G401.6 (cell line): ENCODE data around the gene FCN2.

ENCODE experiments used
- FAIRE-seq: peaks from 2 replicates; lab custom pipeline; 2012; peaks lifted over from hg19 to GRCh38; lab: Jason Lieb, UNC

The FCN2 gene

GRCh38 chr9:134888603-134889190 lies 8.1 kb downstream of the FCN2 start:
- FAIRE-seq = no peak

- no peak for FAIRE-seq
These were observed 9.0 kb downstream of the FCN2 start for GRCh38 chr9:134889386-134890154.

GRCh38 chr9:134890155-134890495 lies 9.5 kb downstream of the FCN2 start:
- no peak for FAIRE-seq

GRCh38 chr9:134891053-134891452 lies 10.4 kb downstream of the FCN2 start:
- no peak for FAIRE-seq

DNA sequence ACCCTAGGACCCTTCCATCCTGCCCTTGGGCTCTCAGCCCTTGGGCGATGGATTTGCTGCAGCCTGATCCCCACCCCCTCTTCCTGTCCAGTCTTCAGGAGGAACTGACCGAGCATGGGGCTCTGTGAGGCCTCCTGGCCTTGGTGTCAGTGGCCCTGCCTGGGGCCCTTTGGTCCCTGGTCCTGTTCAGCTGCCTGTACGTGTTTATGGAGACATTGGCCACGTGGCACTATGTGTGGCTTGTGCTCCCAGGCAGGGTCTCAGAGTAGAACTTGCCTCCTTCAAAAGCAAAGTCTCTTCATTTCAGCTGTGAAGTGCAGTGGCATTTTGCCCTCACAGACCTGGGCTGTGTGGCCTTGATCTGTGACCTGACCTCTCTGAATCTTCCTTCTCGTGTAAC lies 11.1 kb downstream of the FCN2 start:
- FAIRE-seq = no peak

- FAIRE-seq = no peak
These were observed 11.6 kb downstream of the FCN2 start for GRCh38 chr9:134892221-134892620.

DNA sequence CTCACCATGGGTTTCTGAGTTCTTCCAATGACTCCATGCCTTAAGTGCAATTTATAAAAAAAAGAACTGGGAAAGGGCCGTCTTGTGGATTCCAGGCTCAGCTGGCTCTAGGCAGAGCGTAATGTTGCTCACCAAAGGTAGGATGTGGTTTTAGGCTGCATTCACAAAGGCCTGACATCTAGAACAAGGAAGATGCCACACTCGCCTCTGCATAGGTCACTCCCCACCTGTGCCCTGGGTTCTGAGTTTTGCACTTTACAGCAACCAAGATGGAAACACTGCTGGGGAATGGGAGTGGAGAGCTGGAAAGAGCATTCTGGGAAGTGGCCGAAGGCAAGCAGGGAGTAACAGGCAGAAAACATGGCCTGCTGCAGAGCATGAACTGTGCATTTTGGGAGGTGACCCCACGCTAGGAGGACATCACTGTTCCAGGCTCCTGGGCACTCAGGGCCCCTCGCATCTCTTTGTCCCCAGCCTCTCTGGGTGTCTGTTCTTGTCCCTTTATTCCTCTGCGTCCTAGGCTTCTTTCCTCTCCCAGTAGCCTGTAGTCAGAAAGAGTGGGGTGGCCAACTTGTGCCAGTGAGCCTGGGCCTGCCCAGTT lies 12.3 kb downstream of the FCN2 start:
- no peak for FAIRE-seq

DNA sequence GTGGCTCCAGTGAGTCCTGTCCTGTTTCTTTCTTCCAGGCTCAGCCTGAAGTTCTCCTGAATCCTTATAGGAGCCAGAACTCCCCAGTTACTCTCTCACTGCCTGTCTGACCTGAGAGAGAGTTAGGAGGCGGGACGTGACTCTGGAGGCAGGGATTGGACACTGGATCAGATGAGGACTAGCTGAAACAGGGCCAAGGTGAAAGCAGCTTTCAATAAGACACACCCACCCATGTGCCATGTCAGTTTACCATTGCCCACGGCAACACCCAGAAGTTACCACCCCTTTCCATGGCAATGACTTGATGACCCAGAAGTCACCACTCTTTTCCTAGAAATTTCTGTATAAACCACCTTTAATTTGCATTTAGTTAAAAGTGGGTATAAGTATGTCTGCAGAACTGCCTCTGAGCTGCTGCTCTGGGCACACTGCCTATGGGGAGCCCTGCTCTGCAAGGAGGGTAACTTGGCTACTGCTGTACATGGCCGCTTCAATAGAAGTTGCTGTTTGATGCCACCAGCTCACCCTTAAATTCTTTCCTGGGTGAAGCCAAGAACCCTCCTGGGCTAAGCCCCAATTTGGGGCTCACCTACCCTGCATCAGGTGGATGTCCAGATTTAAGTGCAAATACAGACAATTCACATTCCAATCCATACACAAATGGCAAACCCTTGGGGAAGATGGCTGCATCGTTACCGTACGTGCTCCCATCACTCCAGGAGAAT lies 13.7 kb downstream of the FCN2 start:
- no peak for FAIRE-seq

GRCh38 chr9:134895097-134895496 lies 14.5 kb downstream of the FCN2 start:
- FAIRE-seq = no peak

DNA sequence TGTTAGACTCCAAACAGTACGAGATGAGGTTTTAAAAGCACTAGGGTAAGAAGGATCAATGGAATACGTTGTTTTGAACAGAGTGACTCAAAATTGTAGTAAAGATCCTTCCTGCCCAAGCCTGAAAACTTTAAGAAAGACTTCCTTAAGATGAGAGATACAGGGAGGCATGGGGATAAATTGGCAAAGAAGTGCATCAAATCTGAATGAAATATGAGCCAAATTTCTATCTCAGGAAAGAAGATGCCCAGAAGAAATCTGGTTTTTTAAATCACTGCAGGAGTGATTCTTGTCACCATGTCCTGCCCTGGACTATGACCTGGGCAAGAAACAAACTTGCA lies 14.9 kb downstream of the FCN2 start:
- no peak for FAIRE-seq

DNA sequence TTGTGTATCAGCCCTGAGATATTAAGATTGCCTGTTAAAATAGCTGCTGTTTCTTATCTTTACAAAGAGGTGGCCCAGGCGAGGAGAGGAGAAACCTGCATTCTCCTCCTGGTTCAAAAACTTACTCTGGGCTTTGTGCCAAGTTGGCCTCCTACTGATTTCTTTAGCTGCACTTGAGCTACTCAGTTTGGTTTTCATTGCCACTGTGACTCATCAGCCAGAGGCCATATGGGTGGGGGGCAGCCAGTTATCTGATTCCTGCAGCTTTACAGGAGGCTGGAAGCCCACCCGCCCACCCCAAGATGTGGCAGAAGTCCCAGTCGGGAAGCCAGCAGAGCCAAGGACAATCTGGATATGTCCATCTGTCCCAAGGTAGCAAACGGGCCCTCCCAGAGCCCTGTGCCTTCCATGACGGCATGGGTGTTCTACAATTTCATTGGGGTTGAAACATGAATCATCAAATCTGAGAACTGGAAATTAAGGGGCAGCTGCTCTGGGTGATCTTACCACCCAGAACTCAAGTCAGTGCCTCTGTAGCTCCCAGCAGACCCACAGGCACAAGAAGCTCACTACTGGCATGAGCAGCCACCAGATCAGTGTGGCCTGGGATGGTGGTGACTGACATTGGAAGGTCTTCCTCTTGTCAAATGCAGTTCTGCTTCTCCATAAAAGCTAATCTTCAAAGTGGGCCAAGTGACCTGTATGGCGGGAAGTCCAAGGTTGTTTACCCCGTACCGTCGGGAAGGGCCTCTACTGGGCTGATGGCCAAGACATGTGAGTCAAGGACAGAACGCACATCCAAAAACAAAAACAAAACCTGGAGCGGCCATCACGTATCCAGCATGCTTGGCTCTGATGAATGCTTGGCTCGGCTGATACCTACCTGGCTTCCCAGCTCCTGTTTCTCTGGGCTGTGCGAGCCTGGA lies 15.6 kb downstream of the FCN2 start:
- FAIRE-seq = no peak

DNA sequence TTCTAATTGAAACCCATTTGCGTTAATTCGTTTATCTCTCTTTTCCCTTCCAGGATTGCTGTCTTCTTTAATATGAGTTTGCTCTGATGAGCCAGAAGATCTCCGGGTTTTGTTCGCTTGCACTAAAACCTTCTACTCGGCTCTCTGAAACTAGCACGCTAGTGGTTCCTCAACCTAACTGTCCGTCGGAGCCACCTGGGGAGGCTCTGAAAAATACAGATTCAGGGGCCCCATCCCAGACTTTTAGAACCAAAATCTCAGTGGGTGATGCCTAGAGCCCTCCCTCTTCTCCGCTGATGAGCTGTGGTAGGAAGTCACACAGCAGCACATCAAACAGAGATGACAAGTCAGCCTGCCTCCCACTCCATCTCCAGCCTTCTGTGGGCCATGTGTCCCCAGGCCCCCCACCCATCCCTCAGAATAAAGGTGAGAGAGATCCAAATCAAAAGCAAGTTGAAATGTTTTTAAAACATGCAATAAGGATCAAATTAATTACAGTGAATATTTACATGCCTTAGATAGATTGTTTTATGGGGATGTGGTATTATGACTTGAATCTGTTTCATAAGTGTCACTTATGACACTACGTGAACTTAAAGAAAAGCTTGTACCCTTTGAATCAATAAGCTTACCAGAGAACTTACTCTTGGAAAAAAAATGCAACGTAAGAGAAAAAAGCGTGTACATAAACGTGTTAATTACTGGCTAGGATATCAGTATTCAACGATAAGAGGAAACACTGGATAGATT lies 16.4 kb downstream of the FCN2 start:
- no peak for FAIRE-seq

GRCh38 chr9:134897584-134898170 lies 17.1 kb downstream of the FCN2 start:
- FAIRE-seq = no peak

DNA sequence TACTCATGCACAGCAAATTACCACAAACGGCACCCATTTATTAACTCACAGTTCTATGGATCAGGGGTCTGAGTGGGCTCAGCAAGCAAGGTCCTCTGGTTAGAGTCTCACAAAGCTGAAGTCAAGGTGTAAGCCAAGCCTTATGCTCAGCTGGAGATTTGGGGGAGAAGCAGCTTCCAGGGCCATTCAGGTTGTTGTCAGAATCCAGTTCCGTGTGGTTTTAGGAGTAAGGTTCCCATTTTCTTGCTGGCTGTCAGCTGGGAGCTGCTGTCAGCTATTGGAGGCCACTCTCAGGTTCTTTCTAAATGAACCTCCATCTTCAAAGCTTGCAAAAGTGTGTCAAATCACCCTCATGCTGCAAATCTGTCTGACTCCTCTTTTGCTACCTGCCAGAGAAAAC lies 17.7 kb downstream of the FCN2 start:
- FAIRE-seq = no peak

DNA sequence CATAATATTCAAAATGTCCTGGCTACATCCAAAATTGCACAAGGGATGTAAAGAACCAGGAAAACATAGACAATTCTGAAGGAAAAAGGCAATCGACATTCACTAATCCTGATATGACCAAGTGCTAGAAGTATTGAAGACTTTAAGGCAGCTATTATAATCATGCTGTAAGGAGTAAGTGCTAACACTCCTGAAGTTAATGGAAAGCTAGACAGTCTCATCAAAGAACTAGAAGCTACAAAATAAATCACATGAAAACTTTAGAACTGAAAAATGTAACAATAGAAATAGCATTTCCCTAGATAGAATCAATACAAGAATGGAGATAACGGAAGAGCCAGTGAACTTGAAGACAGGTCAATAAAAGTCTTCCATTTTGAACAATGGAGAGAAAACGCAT lies 18.6 kb downstream of the FCN2 start:
- FAIRE-seq = no peak

DNA sequence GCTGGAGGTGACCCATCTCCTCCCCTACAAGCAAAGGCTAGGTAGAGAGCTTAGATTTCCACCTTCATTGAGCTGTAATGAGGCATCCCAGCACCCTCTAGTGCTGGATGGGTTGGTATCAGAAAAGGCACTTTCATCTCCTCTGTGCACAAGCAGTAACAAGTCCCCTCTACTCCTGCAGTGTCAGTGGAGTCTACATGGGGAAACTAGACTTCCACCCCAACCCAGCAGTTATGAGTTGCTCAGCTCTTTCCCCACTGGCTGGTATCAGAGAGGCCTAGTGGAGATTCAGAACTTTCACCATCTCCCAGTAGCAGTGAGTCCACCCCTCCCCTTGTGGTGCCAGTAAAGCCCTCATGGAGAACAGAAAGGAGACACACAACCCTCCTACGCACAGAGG lies 19.2 kb downstream of the FCN2 start:
- no peak for FAIRE-seq

DNA sequence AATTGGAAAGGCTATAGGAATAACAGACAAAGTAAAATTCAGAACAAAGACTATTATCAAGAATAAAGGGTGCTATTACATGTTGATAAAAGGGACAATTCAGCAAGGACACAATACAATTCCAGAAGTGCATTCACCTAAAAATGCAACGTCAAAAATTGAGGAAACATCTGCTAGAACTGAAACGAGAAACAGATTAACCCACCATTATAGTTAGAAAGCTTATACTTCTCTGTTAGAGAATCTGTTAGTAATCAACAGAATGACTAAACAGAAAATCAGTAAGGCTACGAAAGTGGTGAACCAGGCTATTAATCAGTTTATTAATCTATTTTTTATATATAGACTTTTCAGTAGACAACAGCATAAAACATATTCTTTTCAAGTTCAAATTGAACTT lies 22.3 kb downstream of the FCN2 start:
- FAIRE-seq = no peak

- FAIRE-seq = no peak
These were observed 28.1 kb downstream of the FCN2 start for GRCh38 chr9:134908524-134909309.

DNA sequence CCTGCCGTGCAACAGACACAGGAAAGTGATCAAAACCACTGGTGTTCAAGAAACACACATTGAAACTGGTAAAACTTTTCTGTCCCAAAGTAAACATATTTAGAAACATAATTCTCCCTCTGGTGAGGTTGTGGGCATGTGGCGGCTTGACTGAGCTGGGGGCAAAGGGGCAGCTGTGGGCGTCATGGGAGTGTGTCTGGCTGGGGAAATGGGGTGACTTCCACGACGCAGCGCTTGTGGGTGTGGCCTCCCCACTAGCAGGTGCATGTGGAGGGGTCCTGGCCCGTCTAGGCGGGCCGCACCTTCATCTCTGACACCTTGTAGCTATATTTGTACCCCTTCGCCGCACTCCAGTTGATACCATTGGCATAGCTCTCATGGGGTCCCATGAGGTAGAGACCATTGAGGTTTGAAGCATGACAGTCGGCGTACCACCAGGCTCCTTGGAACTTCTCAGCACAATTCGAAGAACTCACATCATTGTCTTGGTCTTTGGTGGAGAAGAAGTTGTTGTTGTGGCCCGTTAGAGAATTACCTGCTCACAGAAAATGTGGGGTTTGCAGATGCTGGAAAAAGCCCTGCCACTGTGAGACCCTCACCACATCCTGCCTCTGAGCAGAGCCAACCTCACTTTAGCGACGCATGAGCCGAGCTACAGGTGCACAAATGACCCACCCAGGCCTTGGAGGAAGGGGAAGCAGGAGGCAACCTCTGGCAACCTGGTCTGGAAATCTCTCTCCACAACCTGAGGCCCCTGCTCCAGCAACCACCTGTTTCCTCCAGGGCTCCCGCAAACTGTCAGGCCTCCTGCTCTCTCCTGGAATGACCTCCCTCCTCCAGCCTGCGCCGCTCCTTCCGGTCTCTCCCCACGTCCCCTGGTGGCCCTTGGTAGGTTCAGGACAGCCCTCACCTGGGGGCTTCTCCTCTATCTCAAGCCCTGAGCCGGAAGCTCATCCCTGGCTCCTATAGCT lies 29.2 kb downstream of the FCN2 start:
- no peak for FAIRE-seq
